Spleen (tissue), 11 donors: ENCODE data around the gene CFAP57. TPM values are rescaled to one million over a fixed set of nuclear protein-coding genes. Genes with fewer than 3 reads are reported as not detected.

Source experiments
- DNase-seq: peaks from one replicate; pipeline ENCODE4 v3.0.0-alpha.2; 2020
- H3K27ac ChIP-seq, 8 donors: fragments of 200-600 bp; sonication (generic) in 7 of 8; 1 replicate in 4 of 8; 2 replicates in 4 of 8; pipeline versions ENCODE4 v1.5.0 to v1.8.0; 2016 to 2021; ENCODE audit warnings: inconsistent platforms in 4 of 8, mild to moderate bottlenecking in 4 of 8, moderate library complexity in 1 of 8
- H3K27me3 ChIP-seq, 7 donors: fragments of 200-600 bp; sonication (generic) in 6 of 7; replicated peaks in 1 of 7; 1 replicate in 4 of 7; 2 replicates in 3 of 7; pipeline versions ENCODE4 v1.5.0 to v1.8.0; 2016 to 2021; ENCODE audit warnings: inconsistent platforms in 3 of 7, mild to moderate bottlenecking in 1 of 7
- H3K36me3 ChIP-seq, 6 donors: fragments of 200-600 bp; sonication (generic) in 5 of 6; 1 replicate in 4 of 6; 2 replicates in 2 of 6; pipeline versions ENCODE4 v1.5.0 to v1.8.0; 2016 to 2021; ENCODE audit warnings: inconsistent platforms in 2 of 6
- H3K4me1 ChIP-seq, 6 donors: fragments of 200-600 bp; sonication (generic) in 5 of 6; 1 replicate in 3 of 6; 2 replicates in 3 of 6; pipeline versions ENCODE4 v1.5.0 to v1.8.0; 2016 to 2021; ENCODE audit warnings: inconsistent platforms in 3 of 6
- H3K4me3 ChIP-seq, 8 donors: fragments of 200-600 bp; sonication (generic) in 7 of 8; 1 replicate in 4 of 8; 2 replicates in 4 of 8; pipeline versions ENCODE4 v1.5.0 to v1.8.0; 2016 to 2021; ENCODE audit warnings: inconsistent platforms in 4 of 8, mild to moderate bottlenecking in 4 of 8, moderate library complexity in 2 of 8
- H3K9me3 ChIP-seq, 8 donors: fragments of 200-600 bp; sonication (generic) in 7 of 8; 1 replicate in 4 of 8; 2 replicates in 4 of 8; pipeline versions ENCODE4 v1.5.0 to v1.8.0; 2016 to 2021; ENCODE audit warnings: inconsistent platforms in 4 of 8
- POLR2A ChIP-seq, 3 donors: fragments of 450-650 bp; IDR thresholded peaks; one replicate each; pipeline ENCODE4 v1.5.1; 2017; ENCODE audit warnings: antibody characterized with exemption in 3 of 3, mild to moderate bottlenecking in 1 of 3
- POLR2AphosphoS5 ChIP-seq, 3 donors: sonication (generic); formaldehyde crosslinking; IDR thresholded peaks; one replicate each; pipeline ENCODE4 v1.5.1; 2017; ENCODE audit warnings: antibody characterized with exemption in 3 of 3
- WGBS, 5 donors: extraction: QIAGEN DNeasy Blood & Tissue Kit in 3 of 5; methylation state at CpG; one replicate each; pipeline versions ENCODE4 v1.1.5 to v1.1.7; 2013 to 2018; 5-methylcytosine and 5-hydroxymethylcytosine counted together
- intact Hi-C: fragments of 100-400 bp; cut with DNase I; formaldehyde crosslinking; loops from one replicate; pipeline ENCODE4 v1.15.0; 2023; ENCODE audit warnings: low total_unique reads
- polyA plus RNA-seq, 3 donors: library from polyadenylated mRNA; stranded (reverse); fragments of 200-250 nt; gene quantifications; one replicate each; pipeline ENCODE4 v1.2.1, GENCODE V29; 2013
- total RNA-seq, 7 donors: library from RNA; depleted of rRNA in 3 of 7; stranded (reverse); fragments of >200 nt in 3 of 7; fragmentation: NEBNext Ultra II Directional in 4 of 7; extraction: Animal tissue kit (Norgen Biotek cat#: 25700) in 4 of 7; gene quantifications; one replicate each; pipeline versions ENCODE4 v1.1.0 to v1.2.1, GENCODE V29; 2016 to 2021
- TF ChIP-seq, protein P1 (sequence below), 11 experiments: fragments of 200-600 bp in 7 of 11; fragments of 450-650 bp in 4 of 11; sonication (generic) in 4 of 11; IDR thresholded peaks in 8 of 11; conservative IDR thresholded peaks in 3 of 11; 1 replicate in 7 of 11; 2 replicates in 4 of 11; pipeline versions ENCODE4 v1.4.0 to v1.8.0; 2016 to 2021; ENCODE audit warnings: antibody characterized with exemption in 11 of 11, inconsistent platforms in 4 of 11, mild to moderate bottlenecking in 1 of 11
- donor health status: healthy with polysubstance abuse.
- donor health status: DM: no; HTN: no; CAD: no; lungs with moderate emphysema.
- donor health status: DM: no; HTN: no; CAD: no.
- donor health status: Bipolar disorder and iron deficiency.
- donor health status: healthy.
- donor health status: DM: no; HTN: no; CAD: no.
- donor health status: DM: yes; HTN: yes; CAD: no.

Gene CFAP57
- total and polyA plus RNA-seq, 10 donors: 0.03 to 0.07 (median 0.05) TPM; not detected in 7

DNA sequence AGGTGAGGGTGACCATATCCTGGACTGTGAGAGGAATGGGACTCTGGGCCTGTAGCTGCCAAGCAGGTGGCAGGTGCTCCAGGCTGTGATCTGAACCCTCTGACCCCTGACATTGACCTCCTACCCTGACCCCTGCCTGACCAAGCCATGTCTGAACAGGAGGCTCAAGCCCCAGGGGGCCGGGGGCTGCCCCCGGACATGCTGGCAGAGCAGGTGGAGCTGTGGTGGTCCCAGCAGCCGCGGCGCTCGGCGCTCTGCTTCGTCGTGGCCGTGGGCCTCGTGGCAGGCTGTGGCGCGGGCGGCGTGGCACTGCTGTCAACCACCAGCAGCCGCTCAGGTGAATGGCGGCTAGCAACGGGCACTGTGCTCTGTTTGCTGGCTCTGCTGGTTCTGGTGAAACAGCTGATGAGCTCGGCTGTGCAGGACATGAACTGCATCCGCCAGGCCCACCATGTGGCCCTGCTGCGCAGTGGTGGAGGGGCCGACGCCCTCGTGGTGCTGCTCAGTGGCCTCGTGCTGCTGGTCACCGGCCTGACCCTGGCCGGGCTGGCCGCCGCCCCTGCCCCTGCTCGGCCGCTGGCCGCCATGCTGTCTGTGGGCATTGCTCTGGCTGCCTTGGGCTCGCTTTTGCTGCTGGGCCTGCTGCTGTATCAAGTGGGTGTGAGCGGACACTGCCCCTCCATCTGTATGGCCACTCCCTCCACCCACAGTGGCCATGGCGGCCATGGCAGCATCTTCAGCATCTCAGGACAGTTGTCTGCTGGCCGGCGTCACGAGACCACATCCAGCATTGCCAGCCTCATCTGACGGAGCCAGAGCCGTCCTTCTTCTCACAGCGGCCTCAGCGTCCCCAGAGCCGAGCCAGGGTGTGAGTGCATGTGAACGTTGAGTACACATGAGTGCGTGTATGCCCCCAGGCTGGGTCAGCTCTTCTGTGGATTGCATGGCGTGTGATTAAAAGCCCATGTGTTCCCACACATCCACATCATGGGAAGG lies 100.7 kb downstream of the CFAP57 start:
- peak; percentile 71 for DNase-seq
- H3K36me3 ChIP-seq: no peaks in the 10 kb centered on the region
- peaks cover 3 to 24% (median 13%) of the 10 kb centered on the region in 6 donors for H3K4me1 ChIP-seq
- H3K27me3 ChIP-seq: peaks cover 0 to 24% (median 0%) of the 10 kb centered on the region in 7 donors
- 96 to 98% (median 98%) methylated on average over 36 to 46 of the region's 46 CpGs for WGBS, 5 donors
- intact Hi-C loops: no loop called here
- no peak overlapping the region for H3K27ac ChIP-seq
- TF ChIP-seq, protein P1, sequence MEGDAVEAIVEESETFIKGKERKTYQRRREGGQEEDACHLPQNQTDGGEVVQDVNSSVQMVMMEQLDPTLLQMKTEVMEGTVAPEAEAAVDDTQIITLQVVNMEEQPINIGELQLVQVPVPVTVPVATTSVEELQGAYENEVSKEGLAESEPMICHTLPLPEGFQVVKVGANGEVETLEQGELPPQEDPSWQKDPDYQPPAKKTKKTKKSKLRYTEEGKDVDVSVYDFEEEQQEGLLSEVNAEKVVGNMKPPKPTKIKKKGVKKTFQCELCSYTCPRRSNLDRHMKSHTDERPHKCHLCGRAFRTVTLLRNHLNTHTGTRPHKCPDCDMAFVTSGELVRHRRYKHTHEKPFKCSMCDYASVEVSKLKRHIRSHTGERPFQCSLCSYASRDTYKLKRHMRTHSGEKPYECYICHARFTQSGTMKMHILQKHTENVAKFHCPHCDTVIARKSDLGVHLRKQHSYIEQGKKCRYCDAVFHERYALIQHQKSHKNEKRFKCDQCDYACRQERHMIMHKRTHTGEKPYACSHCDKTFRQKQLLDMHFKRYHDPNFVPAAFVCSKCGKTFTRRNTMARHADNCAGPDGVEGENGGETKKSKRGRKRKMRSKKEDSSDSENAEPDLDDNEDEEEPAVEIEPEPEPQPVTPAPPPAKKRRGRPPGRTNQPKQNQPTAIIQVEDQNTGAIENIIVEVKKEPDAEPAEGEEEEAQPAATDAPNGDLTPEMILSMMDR (IDR thresholded peaks at IDR 0.05 in 8 of 11, conservative IDR thresholded peaks at IDR 0.05 in 3 of 11): no peak
- TF ChIP-seq POLR2A (IDR thresholded peaks at IDR 0.05): no peak
- no peak for TF ChIP-seq POLR2AphosphoS5 (IDR thresholded peaks at IDR 0.05)
- no peak overlapping the region for H3K4me3 ChIP-seq
- no peaks in the 10 kb centered on the region for H3K9me3 ChIP-seq

DNA sequence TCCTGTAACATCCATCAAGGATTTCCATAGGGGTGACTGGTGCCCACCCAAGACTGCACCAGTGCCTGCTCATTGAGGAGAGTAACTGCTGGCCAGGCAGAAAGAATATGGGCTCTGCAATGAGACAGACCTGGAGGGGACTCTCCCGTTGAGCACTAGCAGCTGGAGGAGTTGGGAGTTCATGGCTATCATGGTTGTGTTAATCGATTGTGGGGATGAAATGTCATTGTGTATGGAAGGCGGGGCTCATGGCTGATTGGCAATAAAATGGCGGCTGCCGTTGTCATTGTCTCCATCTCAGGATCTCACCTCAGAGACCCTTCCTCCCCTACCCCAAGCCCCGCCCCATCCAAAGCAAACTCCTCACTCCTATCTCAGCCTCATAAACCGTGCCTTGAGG lies 101.6 kb downstream of the CFAP57 start:
- TF ChIP-seq, protein P1 (IDR thresholded peaks at IDR 0.05 in 8 of 11, conservative IDR thresholded peaks at IDR 0.05 in 3 of 11): no peak
- TF ChIP-seq POLR2A (IDR thresholded peaks at IDR 0.05) (no peak), POLR2AphosphoS5 (IDR thresholded peaks at IDR 0.05) (no peak)
- Histone ChIP-seq H3K27me3 (peaks cover 0 to 24% (median 0%) of the 10 kb centered on the region in 7 donors), H3K9me3 (no peaks in the 10 kb centered on the region), H3K4me1 (peaks cover 3 to 24% (median 13%) of the 10 kb centered on the region in 6 donors), H3K36me3 (no peaks in the 10 kb centered on the region), H3K27ac (peak overlapping the region in 2 of 8 donors; percentile 26 to 34), H3K4me3 (no peak overlapping the region)
- intact Hi-C loops: no loop called here
- DNase-seq: peak; percentile 9
- WGBS, 5 donors: 92 to 99% (median 96%) methylated on average over 7 of the region's 7 CpGs

DNA sequence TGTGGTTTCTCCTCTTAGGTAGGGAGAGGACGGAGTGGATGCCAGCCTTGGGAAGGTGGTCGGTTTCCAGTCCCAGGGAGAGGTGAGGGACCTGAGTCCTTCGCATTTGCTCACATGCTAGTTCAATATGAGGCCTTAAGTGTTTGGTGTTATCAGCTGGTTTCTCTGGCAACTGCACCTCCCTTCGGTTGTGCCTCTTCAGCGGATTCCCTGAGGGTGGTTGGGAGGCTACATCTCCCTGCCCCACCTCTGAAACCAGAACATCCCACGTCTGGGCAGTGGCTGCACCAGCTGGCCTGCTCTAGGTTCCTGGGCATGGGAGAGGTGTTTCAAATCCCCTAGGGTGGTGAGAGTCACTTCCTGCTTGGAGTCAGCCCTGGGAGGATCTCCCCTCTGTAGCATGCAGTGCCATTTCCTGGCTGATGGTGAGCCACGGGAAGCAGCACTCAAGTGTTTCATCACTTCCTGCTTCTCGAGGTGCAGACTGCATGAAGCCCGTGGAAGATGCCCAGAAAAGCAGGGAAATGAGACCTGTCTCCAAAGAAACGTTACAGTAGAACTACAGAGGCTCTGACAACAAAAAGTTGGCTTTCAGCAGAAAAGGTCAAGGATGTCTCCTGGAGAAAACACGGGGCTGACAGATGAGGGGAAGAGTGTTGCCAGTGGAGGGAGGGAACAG lies 102.1 kb downstream of the CFAP57 start:
- H3K4me1 ChIP-seq: peaks cover 3 to 24% (median 13%) of the 10 kb centered on the region in 6 donors
- DNase-seq: peak; percentile 73
- 43 to 54% (median 44%) methylated on average over 8 to 11 of the region's 11 CpGs for WGBS, 5 donors
- no peaks in the 10 kb centered on the region for H3K36me3 ChIP-seq
- H3K27ac ChIP-seq: peak overlapping the region in 6 of 8 donors; percentile 17 to 54 (median 38)
- TF ChIP-seq POLR2AphosphoS5 (IDR thresholded peaks at IDR 0.05): peak in 2 of 3 donors; percentile 47 to 68
- TF ChIP-seq, protein P1 (IDR thresholded peaks at IDR 0.05 in 8 of 11, conservative IDR thresholded peaks at IDR 0.05 in 3 of 11): no peak
- no peaks in the 10 kb centered on the region for H3K9me3 ChIP-seq
- H3K4me3 ChIP-seq: no peak overlapping the region
- peaks cover 0 to 22% (median 0%) of the 10 kb centered on the region in 7 donors for H3K27me3 ChIP-seq
- intact Hi-C loops: no loop called here
